ENCODE results near the gene NUP43.

DNA sequence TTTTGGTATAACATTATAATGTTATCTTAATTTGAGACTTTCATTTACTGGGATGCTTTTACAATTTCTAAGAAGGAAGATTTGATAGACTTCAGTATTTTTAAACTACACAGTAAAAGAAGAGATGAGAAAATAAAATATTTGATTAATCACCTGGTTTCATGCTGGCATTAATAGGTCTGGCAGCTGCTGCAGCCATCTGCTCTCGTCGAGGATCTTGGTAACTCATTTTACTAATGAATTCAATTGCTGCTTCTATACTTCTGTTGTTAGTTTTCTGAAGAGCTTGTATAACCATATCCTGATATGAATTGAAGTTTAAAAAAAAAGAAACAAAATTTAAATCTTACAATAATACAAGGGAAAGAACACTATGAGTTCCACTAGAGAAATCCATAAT is 51.4 kb downstream of the NUP43 start:
- TF ChIP-seq, protein P1, sequence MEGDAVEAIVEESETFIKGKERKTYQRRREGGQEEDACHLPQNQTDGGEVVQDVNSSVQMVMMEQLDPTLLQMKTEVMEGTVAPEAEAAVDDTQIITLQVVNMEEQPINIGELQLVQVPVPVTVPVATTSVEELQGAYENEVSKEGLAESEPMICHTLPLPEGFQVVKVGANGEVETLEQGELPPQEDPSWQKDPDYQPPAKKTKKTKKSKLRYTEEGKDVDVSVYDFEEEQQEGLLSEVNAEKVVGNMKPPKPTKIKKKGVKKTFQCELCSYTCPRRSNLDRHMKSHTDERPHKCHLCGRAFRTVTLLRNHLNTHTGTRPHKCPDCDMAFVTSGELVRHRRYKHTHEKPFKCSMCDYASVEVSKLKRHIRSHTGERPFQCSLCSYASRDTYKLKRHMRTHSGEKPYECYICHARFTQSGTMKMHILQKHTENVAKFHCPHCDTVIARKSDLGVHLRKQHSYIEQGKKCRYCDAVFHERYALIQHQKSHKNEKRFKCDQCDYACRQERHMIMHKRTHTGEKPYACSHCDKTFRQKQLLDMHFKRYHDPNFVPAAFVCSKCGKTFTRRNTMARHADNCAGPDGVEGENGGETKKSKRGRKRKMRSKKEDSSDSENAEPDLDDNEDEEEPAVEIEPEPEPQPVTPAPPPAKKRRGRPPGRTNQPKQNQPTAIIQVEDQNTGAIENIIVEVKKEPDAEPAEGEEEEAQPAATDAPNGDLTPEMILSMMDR (IDR thresholded peaks at IDR 0.05) = no peak
- TF ChIP-seq POLR2A (IDR thresholded peaks at IDR 0.05) = no peak

Measured in lower leg skin (tissue), 3 donors.